Activated naive CD4-positive, alpha-beta T cell treated with anti-CD3 and anti-CD28 coated beads, Interleukin-2, amount 10 ng/mL, durations not matched to agents 7 days and 5 days (primary cell): ENCODE data around the gene HEMK1.

ENCODE experiments used
- CTCF ChIA-PET: fragments of 350-600 bp; sonication (Branson Sonifier 250); formaldehyde crosslinking; loops from one replicate; lab custom pipeline; 2021; ENCODE audit warnings: antibody characterized with exemption; lab: Charles Lee
- DNase-seq: peaks from one replicate; pipeline ENCODE4 v3.0.0-alpha.2; 2020
- H3K27ac Mint-ChIP-seq: one replicate; pipeline ENCODE4 v1.8.0; 2021; ENCODE audit warnings: mild to moderate bottlenecking, moderate library complexity, mixed read lengths
- H3K27me3 Mint-ChIP-seq: one replicate; pipeline ENCODE4 v1.8.0; 2021; ENCODE audit warnings: mild to moderate bottlenecking, mixed read lengths
- H3K36me3 Mint-ChIP-seq: one replicate; pipeline ENCODE4 v1.8.0; 2021; ENCODE audit warnings: mixed read lengths
- H3K4me1 Mint-ChIP-seq: one replicate; pipeline ENCODE4 v1.8.0; 2021; ENCODE audit warnings: mixed read lengths
- H3K4me3 Mint-ChIP-seq: one replicate; pipeline ENCODE4 v1.8.0; 2021; ENCODE audit warnings: mild to moderate bottlenecking, moderate library complexity, mixed read lengths
- H3K9me3 Mint-ChIP-seq: one replicate; pipeline ENCODE4 v1.8.0; 2021; ENCODE audit warnings: mixed read lengths

The HEMK1 gene

DNA sequence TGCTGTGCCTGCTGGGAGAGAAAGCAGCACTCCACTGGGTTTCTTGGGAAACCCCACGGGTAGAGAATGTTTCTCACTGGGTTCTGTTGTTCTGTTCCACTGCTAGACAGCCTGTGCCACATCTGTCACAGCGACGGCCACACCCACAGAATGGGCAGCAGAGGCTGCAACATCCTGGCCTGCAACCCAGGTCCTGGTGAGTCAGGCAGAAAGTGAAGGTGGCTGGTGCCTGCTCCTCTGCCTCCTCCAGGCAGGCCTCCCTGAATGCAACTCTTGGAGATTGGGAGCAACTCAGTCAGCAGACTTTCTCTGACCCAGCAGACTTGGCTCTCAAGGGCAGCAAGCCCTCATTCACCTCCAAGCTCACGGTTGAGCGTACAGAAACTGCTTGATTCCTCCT lies 14.8 kb upstream of the HEMK1 start:
- peak; percentile 43 for DNase-seq
- peaks cover 9% of the 10 kb centered on the region for H3K4me1 Mint-ChIP-seq
- H3K9me3 Mint-ChIP-seq: no peaks in the 10 kb centered on the region
- no peak overlapping the region for H3K4me3 Mint-ChIP-seq
- no peak overlapping the region for H3K27ac Mint-ChIP-seq
- CTCF ChIA-PET: interaction anchor here (1.4 to 1.6 kb wide), 2 partner anchors 12 to 60 kb away, joined by 4 to 5 read pairs; no protein-coding TSS in a partner anchor
- H3K27me3 Mint-ChIP-seq: peaks cover 33% of the 10 kb centered on the region
- H3K36me3 Mint-ChIP-seq: peaks cover 2% of the 10 kb centered on the region

DNA sequence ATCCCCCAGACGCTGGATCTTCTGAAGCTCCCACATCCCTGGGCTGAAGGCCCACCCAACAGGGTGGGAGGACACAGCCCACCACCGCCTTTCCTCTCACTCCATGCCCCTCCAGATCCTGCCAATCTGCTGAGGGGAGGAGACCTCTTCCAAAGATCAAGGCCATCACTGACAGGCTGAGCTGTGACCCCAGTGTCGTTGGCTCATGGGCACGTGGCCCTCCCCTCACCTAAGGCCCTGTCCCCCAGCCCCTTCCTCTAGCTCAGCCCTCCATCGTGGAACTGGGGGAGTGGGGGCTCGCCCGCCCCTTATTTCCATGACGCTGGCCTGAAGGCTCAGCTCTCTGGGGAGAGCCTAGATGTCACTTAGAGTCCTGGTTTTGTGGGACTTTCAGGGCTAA lies 12.2 kb upstream of the HEMK1 start:
- DNase-seq: no peak
- H3K36me3 Mint-ChIP-seq: peaks cover 6% of the 10 kb centered on the region
- no peak overlapping the region for H3K4me3 Mint-ChIP-seq
- peak overlapping the region; percentile 12 for H3K27ac Mint-ChIP-seq
- no peaks in the 10 kb centered on the region for H3K9me3 Mint-ChIP-seq
- H3K27me3 Mint-ChIP-seq: peaks cover 29% of the 10 kb centered on the region
- CTCF ChIA-PET: no interaction called here
- peaks cover 9% of the 10 kb centered on the region for H3K4me1 Mint-ChIP-seq

DNA sequence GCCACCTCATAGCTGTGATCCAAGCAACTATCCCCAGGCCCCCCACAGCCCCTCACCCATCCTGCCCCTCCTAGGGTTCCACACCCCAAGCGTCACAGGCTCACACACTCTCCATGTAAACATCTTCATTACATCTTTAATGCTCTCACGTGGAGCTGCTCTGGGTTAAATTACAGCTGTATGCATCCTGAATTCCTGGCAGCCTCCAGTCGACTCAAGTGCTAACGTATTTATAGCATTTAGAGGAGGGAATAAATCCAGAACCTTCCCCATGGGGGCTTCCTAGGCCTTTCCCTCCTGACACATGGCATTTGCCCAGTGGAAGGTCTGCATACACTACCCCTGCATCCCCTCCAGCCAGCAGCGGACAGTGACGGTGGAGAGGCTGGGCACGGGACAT lies 11.4 kb upstream of the HEMK1 start:
- H3K9me3 Mint-ChIP-seq: no peaks in the 10 kb centered on the region
- no peak for DNase-seq
- CTCF ChIA-PET: interaction anchor here (3.1 kb wide), 1 partner anchor 16 kb away, joined by 8 read pairs; no protein-coding TSS in a partner anchor
- no peak overlapping the region for H3K27ac Mint-ChIP-seq
- peaks cover 25% of the 10 kb centered on the region for H3K27me3 Mint-ChIP-seq
- peaks cover 6% of the 10 kb centered on the region for H3K36me3 Mint-ChIP-seq
- no peak overlapping the region for H3K4me3 Mint-ChIP-seq
- H3K4me1 Mint-ChIP-seq: peaks cover 10% of the 10 kb centered on the region

DNA sequence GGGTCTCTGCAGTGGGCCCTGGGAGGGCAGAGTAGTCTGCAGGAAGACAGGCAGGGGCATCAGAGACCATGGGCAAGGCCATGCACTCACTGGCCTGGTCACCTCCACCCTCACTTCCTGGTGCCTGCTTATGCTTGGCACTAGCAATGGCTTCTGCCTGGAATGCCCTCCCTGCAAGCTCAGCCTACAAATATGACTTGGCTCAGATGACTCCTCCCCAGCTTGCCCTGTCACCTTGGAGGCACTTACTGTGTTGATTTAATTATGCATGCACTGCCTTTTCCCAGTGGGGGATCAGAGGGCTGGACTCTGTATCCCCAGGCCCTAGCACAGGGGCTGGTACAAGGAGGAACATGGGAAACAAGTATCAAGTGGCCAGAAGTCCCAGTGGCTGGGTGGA lies 9.6 kb upstream of the HEMK1 start:
- H3K27me3 Mint-ChIP-seq: peaks cover 9% of the 10 kb centered on the region
- no peak for DNase-seq
- peaks cover 17% of the 10 kb centered on the region for H3K4me1 Mint-ChIP-seq
- no peak overlapping the region for H3K4me3 Mint-ChIP-seq
- H3K9me3 Mint-ChIP-seq: no peaks in the 10 kb centered on the region
- peaks cover 11% of the 10 kb centered on the region for H3K36me3 Mint-ChIP-seq
- CTCF ChIA-PET: interaction anchor here (3.1 kb wide), 1 partner anchor 18 kb away, joined by 8 read pairs; no protein-coding TSS in a partner anchor
- H3K27ac Mint-ChIP-seq: no peak overlapping the region

DNA sequence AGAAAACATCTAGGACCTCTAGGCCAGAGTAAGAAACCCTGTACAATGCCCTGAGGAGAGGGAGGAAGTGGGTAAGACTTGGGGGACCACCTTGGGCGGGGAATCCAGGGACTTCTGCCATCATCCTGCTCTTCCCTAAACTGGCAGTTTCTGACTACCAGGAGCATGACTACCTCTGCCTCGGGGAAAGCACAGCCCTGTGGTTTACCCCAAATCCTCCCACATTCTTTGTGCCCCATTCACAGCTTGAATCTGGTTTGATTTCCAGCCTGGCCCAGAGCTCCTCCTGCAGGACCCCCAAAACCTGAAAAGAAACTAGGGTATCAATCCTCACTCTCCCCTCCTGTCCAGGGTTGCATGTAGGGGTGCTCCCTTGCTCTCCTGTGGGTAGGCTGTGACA lies 6.5 kb upstream of the HEMK1 start:
- CTCF ChIA-PET: interaction anchor here (1.1 kb wide), 1 partner anchor 16 kb away, joined by 5 read pairs; no protein-coding TSS in a partner anchor
- H3K4me1 Mint-ChIP-seq: peaks cover 34% of the 10 kb centered on the region
- H3K4me3 Mint-ChIP-seq: no peak overlapping the region
- no peaks in the 10 kb centered on the region for H3K27me3 Mint-ChIP-seq
- no peak for DNase-seq
- no peak overlapping the region for H3K27ac Mint-ChIP-seq
- peaks cover 21% of the 10 kb centered on the region for H3K36me3 Mint-ChIP-seq
- no peaks in the 10 kb centered on the region for H3K9me3 Mint-ChIP-seq

DNA sequence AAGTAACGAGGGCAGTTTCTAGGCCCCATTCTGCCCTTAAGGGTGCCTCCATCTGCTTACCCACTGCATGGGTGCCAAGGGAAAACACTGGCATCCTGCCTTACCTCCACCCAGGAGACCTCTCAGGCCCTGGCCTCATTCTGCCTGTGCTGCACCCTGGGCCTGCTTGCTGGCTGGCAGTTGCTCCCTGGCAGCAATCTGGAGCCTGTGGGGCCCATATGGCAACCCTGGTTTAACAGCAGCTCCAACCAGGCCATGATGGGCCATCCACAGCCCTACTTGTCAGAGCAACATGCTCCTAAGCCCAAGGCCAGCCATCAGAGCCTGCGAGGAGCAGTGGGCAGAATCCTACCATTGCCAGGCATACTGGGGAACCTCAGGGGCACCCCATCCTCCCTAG lies 5.5 kb upstream of the HEMK1 start:
- Mint-ChIP-seq H3K4me1 (peaks cover 41% of the 10 kb centered on the region), H3K27ac (no peak overlapping the region), H3K27me3 (no peaks in the 10 kb centered on the region), H3K36me3 (peaks cover 21% of the 10 kb centered on the region), H3K4me3 (no peak overlapping the region), H3K9me3 (no peaks in the 10 kb centered on the region)
- CTCF ChIA-PET: interaction anchor here (2.1 to 21.4 kb wide), 2 partner anchors 11 to 45 kb away, joined by 6 to 753 read pairs; partner anchors contain the start of genes CISH and MAPKAPK3
- DNase-seq: no peak

DNA sequence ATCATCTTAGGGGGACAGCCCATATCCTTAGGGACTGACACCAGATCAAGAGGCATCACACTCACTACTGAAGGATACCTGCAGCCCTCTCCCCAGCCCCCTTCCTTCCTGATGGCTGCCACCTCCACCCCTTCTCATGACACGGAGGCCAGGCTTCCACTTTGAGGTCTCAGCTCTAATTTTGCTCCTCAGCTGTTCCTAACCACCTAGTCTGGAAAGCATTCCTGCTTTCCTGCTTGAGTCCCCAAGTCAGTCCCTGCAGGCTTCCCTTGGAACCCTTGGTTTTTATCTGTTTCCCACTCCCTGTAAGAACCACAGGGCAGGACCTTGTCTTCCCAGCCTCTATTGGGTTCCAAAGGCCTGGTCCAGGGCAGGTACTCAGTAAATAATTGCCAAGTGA lies 5.0 kb upstream of the HEMK1 start:
- Mint-ChIP-seq H3K27me3 (no peaks in the 10 kb centered on the region), H3K9me3 (no peaks in the 10 kb centered on the region), H3K4me3 (no peak overlapping the region), H3K4me1 (peaks cover 44% of the 10 kb centered on the region), H3K27ac (no peak overlapping the region), H3K36me3 (peaks cover 19% of the 10 kb centered on the region)
- no peak for DNase-seq
- CTCF ChIA-PET: interaction anchor here (2.1 to 21.4 kb wide), 2 partner anchors 12 to 44 kb away, joined by 6 to 753 read pairs; partner anchors contain the start of genes CISH and MAPKAPK3

DNA sequence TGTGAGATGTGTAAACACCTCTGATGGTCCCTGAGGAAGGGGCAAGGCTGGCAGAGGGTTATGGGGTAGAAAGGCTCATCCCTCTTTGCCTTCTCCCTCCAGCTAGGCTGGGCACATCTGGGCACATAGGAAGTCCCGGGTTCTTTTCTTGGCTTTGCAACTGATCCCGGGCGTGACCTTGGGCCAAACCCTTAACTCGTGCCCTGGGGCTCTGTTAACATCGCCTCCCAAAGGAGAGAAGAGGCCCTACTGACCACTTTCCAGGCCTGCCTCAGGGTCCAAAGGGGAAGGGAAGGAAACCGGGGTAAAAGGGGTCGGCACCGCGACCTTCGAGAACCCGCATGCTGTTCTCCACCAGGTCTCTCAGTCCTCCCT lies 2.3 kb upstream of the HEMK1 start:
- no peak for DNase-seq
- Mint-ChIP-seq H3K27ac (no peak overlapping the region), H3K36me3 (peaks cover 34% of the 10 kb centered on the region), H3K9me3 (no peaks in the 10 kb centered on the region), H3K4me3 (peak overlapping the region; percentile 99), H3K4me1 (peaks cover 62% of the 10 kb centered on the region), H3K27me3 (no peaks in the 10 kb centered on the region)
- CTCF ChIA-PET: interaction anchor here (1.0 to 21.4 kb wide), 6 partner anchors 18 to 219 kb away, joined by 3 to 753 read pairs (median 6); partner anchors contain the start of genes CISH and MAPKAPK3

DNA sequence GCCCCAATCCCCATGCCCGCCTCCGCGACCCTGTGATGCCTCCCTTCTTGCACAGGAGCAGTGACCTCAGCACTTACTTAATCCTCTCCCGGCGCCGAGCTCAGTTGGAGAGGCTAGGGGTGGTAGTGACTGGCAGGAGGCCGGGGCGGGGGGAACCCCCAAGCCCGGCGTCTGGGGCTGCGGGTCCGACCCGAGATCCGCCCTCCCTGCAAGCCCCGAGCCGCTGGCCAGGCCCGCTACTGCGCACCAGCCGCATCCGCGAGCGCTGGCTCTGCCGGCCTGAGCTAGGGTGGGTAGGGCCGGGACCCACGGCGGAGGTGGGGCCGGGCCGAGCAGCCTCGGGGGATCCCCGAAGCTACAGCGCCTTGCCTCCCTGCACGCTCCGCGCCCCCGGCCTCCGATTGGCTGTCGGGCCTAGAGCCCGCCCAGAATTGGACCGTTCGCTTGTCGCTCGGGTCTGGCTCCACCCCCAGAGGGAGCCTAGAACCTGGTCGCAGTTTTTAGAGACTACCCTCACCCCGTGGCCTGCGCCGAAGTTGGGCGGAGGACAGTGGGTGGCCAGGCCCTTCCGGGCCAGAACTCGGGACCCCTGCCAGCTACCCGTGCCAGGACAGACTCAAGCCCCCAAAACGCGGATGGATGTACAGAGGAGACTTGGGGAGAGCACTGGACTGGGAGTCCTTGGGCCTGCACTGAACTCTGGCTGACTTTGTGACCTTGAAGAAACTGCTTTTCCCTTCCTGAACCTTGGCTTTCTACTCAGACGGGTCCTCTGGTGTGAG lies 1.7 kb upstream of the HEMK1 start, which contains the start of gene C3orf18:
Gene C3orf18 (minus strand): TSS at position 362 of the 782 bp plus-strand sequence. CDS start 2,048 bp downstream, outside the sequence.
- CTCF ChIA-PET: interaction anchor here (0.6 to 21.4 kb wide), 7 partner anchors 19 to 1095 kb away, joined by 3 to 753 read pairs (median 5); partner anchors contain the start of genes CISH and MAPKAPK3
- Mint-ChIP-seq H3K27ac (peak within 1 kb of the TSS; percentile 92), H3K9me3 (no peaks in the 10 kb centered on the region), H3K4me1 (peaks cover 68% of the 10 kb centered on the region), H3K4me3 (peak within 1 kb of the TSS; percentile 99), H3K27me3 (no peaks in the 10 kb centered on the region), H3K36me3 (peaks cover 39% of the 10 kb centered on the region)
- peak; percentile 98 for DNase-seq

DNA sequence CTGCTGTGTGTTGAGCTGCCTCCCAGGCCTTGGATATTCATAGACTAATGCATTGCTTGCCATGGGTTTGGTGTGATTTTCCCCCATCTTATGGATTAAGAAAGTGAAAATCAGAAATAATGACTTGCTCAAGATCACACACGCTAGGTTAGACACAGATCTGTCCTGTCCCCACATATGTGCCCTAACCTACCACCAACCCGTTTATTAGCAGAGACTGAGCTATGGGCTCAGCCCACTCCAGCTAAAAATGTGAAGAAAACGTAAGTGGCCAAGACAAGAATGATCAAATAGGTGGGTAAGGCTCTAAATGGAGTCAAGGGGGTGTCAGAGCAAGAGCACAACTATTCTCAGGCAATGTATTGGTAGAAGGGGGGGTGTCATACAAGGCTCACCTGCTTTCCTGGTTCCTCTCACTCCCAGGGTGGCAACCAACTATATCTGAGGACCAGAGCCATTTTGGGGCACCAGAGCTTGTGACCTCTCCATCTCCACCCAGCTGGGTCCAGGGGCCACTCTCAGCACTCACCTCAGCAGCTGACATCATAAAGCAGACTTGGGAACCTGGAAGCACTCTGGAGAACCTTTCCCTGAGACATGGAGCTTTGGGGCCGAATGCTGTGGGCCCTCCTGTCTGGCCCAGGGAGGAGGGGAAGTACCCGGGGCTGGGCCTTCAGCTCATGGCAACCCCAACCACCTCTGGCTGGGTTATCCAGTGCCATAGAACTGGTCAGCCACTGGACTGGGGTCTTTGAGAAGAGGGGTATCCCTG lies 1.4 kb downstream of the HEMK1 start:
- H3K36me3 Mint-ChIP-seq: peaks cover 38% of the 10 kb centered on the region
- no peaks in the 10 kb centered on the region for H3K9me3 Mint-ChIP-seq
- H3K4me1 Mint-ChIP-seq: peaks cover 81% of the 10 kb centered on the region
- H3K27me3 Mint-ChIP-seq: no peaks in the 10 kb centered on the region
- CTCF ChIA-PET: interaction anchor here (1.1 to 21.4 kb wide), 8 partner anchors 10 to 819 kb away, joined by 3 to 753 read pairs (median 10); partner anchors contain the start of genes CISH and MAPKAPK3
- H3K4me3 Mint-ChIP-seq: peak overlapping the region; percentile 99
- peak overlapping the region; percentile 92 for H3K27ac Mint-ChIP-seq
- no peak for DNase-seq

DNA sequence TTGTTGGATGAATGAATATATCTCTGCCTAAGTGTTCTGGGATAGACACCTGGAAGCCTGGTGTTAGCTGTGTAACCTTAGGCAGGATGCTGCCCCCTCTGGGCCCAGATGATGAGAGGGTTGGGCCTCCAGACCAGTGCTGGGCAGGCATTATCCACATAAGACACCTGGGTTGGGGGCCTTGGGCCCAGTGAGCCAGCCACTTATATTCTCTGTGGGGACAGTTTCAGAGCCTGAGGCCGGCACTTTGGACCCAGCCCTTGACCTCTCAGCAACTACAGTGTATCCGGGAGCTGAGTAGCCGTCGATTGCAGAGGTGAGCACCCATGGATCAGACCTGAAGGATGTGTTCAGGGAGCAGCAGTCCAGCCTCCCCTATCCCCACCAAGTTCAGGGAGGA lies 2.2 kb downstream of the HEMK1 start:
- CTCF ChIA-PET: interaction anchor here (0.7 to 21.4 kb wide), 13 partner anchors 10 to 819 kb away, joined by 3 to 753 read pairs (median 5); partner anchors contain the start of genes CISH, MAPKAPK3 and RASSF1
- DNase-seq: no peak
- Mint-ChIP-seq H3K9me3 (no peaks in the 10 kb centered on the region), H3K27ac (peak overlapping the region; percentile 92), H3K4me1 (peaks cover 81% of the 10 kb centered on the region), H3K4me3 (peak overlapping the region; percentile 99), H3K27me3 (no peaks in the 10 kb centered on the region), H3K36me3 (peaks cover 39% of the 10 kb centered on the region)

DNA sequence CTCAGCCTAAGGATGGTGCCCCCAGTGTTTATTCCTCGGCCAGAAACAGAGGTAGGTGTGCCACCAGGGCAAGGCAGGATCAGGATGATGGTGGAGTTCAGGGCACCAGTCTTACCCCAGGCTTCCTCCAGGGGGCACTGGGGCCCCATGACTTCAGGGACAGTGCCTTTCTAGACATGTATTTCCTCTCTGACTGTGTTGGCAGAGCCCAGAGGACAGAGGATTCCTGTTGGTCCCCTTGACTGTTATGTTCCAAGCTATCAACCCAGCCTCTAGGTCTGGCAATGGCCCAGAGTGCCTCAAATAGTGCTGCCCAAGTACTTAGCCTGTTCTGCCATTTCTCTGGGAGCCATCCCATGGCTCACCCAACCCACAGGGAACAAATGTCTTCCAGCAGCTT lies 2.8 kb downstream of the HEMK1 start:
- peaks cover 81% of the 10 kb centered on the region for H3K4me1 Mint-ChIP-seq
- DNase-seq: peak; percentile 88
- peak overlapping the region; percentile 99 for H3K4me3 Mint-ChIP-seq
- no peaks in the 10 kb centered on the region for H3K27me3 Mint-ChIP-seq
- H3K27ac Mint-ChIP-seq: peak overlapping the region; percentile 92
- no peaks in the 10 kb centered on the region for H3K9me3 Mint-ChIP-seq
- peaks cover 42% of the 10 kb centered on the region for H3K36me3 Mint-ChIP-seq
- CTCF ChIA-PET: interaction anchor here (0.7 to 21.4 kb wide), 20 partner anchors 9 to 818 kb away, joined by 3 to 753 read pairs (median 4); partner anchors contain the start of genes CISH, DOCK3, MAPKAPK3 and RASSF1

GRCh38 chr3:50572801-50573371 lies 3.6 kb downstream of the HEMK1 start:
- Mint-ChIP-seq H3K27ac (peak overlapping the region; percentile 92), H3K36me3 (peaks cover 48% of the 10 kb centered on the region), H3K27me3 (no peaks in the 10 kb centered on the region), H3K4me3 (peak overlapping the region; percentile 99), H3K9me3 (no peaks in the 10 kb centered on the region), H3K4me1 (peaks cover 85% of the 10 kb centered on the region)
- peak; percentile 59 for DNase-seq
- CTCF ChIA-PET: interaction anchor here (0.7 to 21.4 kb wide), 15 partner anchors 8 to 817 kb away, joined by 3 to 753 read pairs (median 5); partner anchors contain the start of genes CISH, DOCK3 and MAPKAPK3
